ENCODE data around the gene SDHC.

Gene SDHC

GRCh38 chr1:161311595-161312181 lies 2.5 kb upstream of the SDHC start:
- no peak for DNase-seq

- no peak for DNase-seq
Observed at GRCh38 chr1:161313554-161314200, 504 bp upstream of the SDHC start.

- DNase-seq: peak; percentile 67 to 70
Observed at GRCh38 chr1:161315841-161316674, 1.9 kb downstream of the SDHC start.

GRCh38 chr1:161324020-161324419 lies 9.8 kb downstream of the SDHC start:
- no peak for DNase-seq

GRCh38 chr1:161330346-161330745 lies 16.2 kb downstream of the SDHC start:
- no peak for DNase-seq

GRCh38 chr1:161333166-161333565 lies 19.0 kb downstream of the SDHC start:
- DNase-seq: no peak

GRCh38 chr1:161335796-161336195 lies 21.6 kb downstream of the SDHC start:
- DNase-seq: no peak

GRCh38 chr1:161342177-161342576 lies 28.0 kb downstream of the SDHC start:
- DNase-seq: no peak

- peak in 1 of 2 experiments; percentile 6 for DNase-seq
Observed at GRCh38 chr1:161342821-161343220, 28.6 kb downstream of the SDHC start.

- no peak for DNase-seq
Observed at GRCh38 chr1:161350671-161351070, 36.5 kb downstream of the SDHC start.

GRCh38 chr1:161351482-161351881 lies 37.3 kb downstream of the SDHC start:
- peak; percentile 15 to 60 for DNase-seq

GRCh38 chr1:161357073-161357472 lies 42.9 kb downstream of the SDHC start:
- DNase-seq: no peak

- DNase-seq: no peak
Observed at GRCh38 chr1:161359291-161359690, 45.1 kb downstream of the SDHC start.

GRCh38 chr1:161364332-161364731 lies 50.2 kb downstream of the SDHC start:
- DNase-seq: no peak

GRCh38 chr1:161365207-161365606 lies 51.0 kb downstream of the SDHC start:
- no peak for DNase-seq

- DNase-seq: peak; percentile 12 to 57
Observed at GRCh38 chr1:161367684-161368400, 53.7 kb downstream of the SDHC start, which contains the start of gene CFAP126. Gene CFAP126, minus strand, starts transcription at chr1:161367876. Its CDS starts 8 bp downstream, at chr1:161367868.

GRCh38 chr1:161373442-161373841 lies 59.3 kb downstream of the SDHC start:
- no peak for DNase-seq

GRCh38 chr1:161374373-161374772 lies 60.2 kb downstream of the SDHC start:
- peak in 1 of 2 experiments; percentile 14 for DNase-seq

- DNase-seq: no peak
Observed at GRCh38 chr1:161378014-161378413, 63.8 kb downstream of the SDHC start.

- no peak for DNase-seq
Observed at GRCh38 chr1:161379071-161379470, 64.9 kb downstream of the SDHC start.

GRCh38 chr1:161381707-161382106 lies 67.5 kb downstream of the SDHC start:
- no peak for DNase-seq

GRCh38 chr1:161382214-161383019 lies 68.2 kb downstream of the SDHC start:
- peak; percentile 18 to 70 for DNase-seq
